CD4-positive, alpha-beta T cell (primary cell): ENCODE results near the gene PTPRD. TPM values are rescaled to one million over a fixed set of nuclear protein-coding genes. Genes with fewer than 3 reads are reported as not detected.

Source experiments
- ATAC-seq: fragments of 200-7000 bp; cut with Tn5 transposase; one replicate; pipeline ENCODE4 v1.10.0; 2022; ENCODE audit warnings: mild to moderate bottlenecking; ENCODE audit not compliant: poor library complexity
- CTCF ChIA-PET: fragments of 350-600 bp; sonication (Branson Sonifier 250); formaldehyde crosslinking; loops from one replicate; lab custom pipeline; 2021; ENCODE audit warnings: antibody characterized with exemption, inconsistent platforms; lab: Charles Lee
- POLR2A ChIA-PET: fragments of 350-600 bp; sonication (Branson Sonifier 250); formaldehyde crosslinking; loops from one replicate; lab custom pipeline; 2021; ENCODE audit warnings: antibody characterized with exemption, inconsistent platforms; lab: Charles Lee
- DNase-seq, 14 experiments: peaks; one replicate each; pipeline ENCODE4 v3.0.0-alpha.2; 2013 to 2020; ENCODE audit warnings: mixed read lengths in 2 of 14
- H3K27ac ChIP-seq, 2 donors: one replicate each; pipeline versions ENCODE4 v1.5.1 to v1.7.0; 2013; ENCODE audit warnings: low read length in 2 of 2, low read depth in 1 of 2, mild to moderate bottlenecking in 1 of 2
- H3K27me3 ChIP-seq, 2 experiments: 1 replicate in 1 of 2; 2 replicates in 1 of 2; pipeline versions ENCODE4 v1.6.1 to v1.7.0; 2013; ENCODE audit warnings: low read length in 2 of 2, control low read depth in 1 of 2, mild to moderate bottlenecking in 1 of 2, moderate library complexity in 1 of 2; ENCODE audit not compliant: insufficient read depth in 2 of 2, control insufficient read depth in 1 of 2
- H3K36me3 ChIP-seq: one replicate; pipeline ENCODE4 v1.6.1; 2013; ENCODE audit warnings: low read length, control low read depth; ENCODE audit not compliant: insufficient read depth
- H3K4me1 ChIP-seq: one replicate; pipeline ENCODE4 v1.6.1; 2013; ENCODE audit warnings: low read length, control low read depth; ENCODE audit not compliant: insufficient read depth
- H3K4me3 ChIP-seq: one replicate; pipeline ENCODE4 v1.5.1; 2013; ENCODE audit warnings: mild to moderate bottlenecking, low read length, moderate library complexity
- H3K9me3 ChIP-seq, 2 experiments: 1 replicate in 1 of 2; 2 replicates in 1 of 2; pipeline versions ENCODE4 v1.6.1 to v1.7.0; 2013; ENCODE audit warnings: low read length in 2 of 2, mild to moderate bottlenecking in 2 of 2, control low read depth in 1 of 2, moderate library complexity in 1 of 2; ENCODE audit not compliant: control insufficient read depth in 1 of 2, insufficient read depth in 1 of 2
- H3K27ac Mint-ChIP-seq: one replicate; pipeline ENCODE4 v1.8.0; 2020; ENCODE audit warnings: mixed read lengths
- H3K27me3 Mint-ChIP-seq: one replicate; pipeline ENCODE4 v1.8.0; 2021; ENCODE audit warnings: mixed read lengths
- H3K36me3 Mint-ChIP-seq: one replicate; pipeline ENCODE4 v1.8.0; 2021; ENCODE audit warnings: low read depth, mixed read lengths
- H3K4me1 Mint-ChIP-seq: one replicate; pipeline ENCODE4 v1.8.0; 2021; ENCODE audit warnings: low read depth, mixed read lengths
- H3K4me3 Mint-ChIP-seq: one replicate; pipeline ENCODE4 v1.8.0; 2020; ENCODE audit warnings: mild to moderate bottlenecking, mixed read lengths
- H3K9me3 Mint-ChIP-seq: one replicate; pipeline ENCODE4 v1.8.0; 2020; ENCODE audit warnings: mixed read lengths
- CTCF ChIP-seq: fragments of 200-600 bp; IDR thresholded peaks from one replicate; pipeline ENCODE4 v1.8.0; 2022; ENCODE audit warnings: antibody characterized with exemption, mild to moderate bottlenecking
- intact Hi-C, 2 experiments: fragments of 100-400 bp; cut with DNase I in 1 of 2; cut with micrococcal nuclease in 1 of 2; formaldehyde crosslinking; loops; one replicate each; pipeline versions ENCODE4 v1.15.1 to v1.9.0; 2023 to 2025; cut with DNase I, micrococcal nuclease
- total RNA-seq, 174 experiments: library from RNA in 2 of 174; stranded (reverse) in 2 of 174; gene quantifications; one replicate each; pipeline ENCODE4 v1.2.3 and lab custom pipeline; 2021 to 2026

PTPRD gene
- total RNA-seq, 2 experiments from 2014 or later: not detected

- CTCF ChIA-PET: no interaction called here
- no peak for TF ChIP-seq CTCF
- Mint-ChIP-seq H3K27me3 (no peaks in the 10 kb centered on the region), H3K9me3 (no peaks in the 10 kb centered on the region), H3K4me1 (no peaks in the 10 kb centered on the region), H3K4me3 (no peak overlapping the region), H3K27ac (no peak overlapping the region), H3K36me3 (no peaks in the 10 kb centered on the region)
- Histone ChIP-seq H3K36me3 (no peaks in the 10 kb centered on the region), H3K4me1 (no peaks in the 10 kb centered on the region), H3K27me3 (no peaks in the 10 kb centered on the region), H3K4me3 (no peak overlapping the region), H3K27ac (no peak overlapping the region), H3K9me3 (no peaks in the 10 kb centered on the region)
- POLR2A ChIA-PET: no interaction called here
- ATAC-seq (no peak), DNase-seq (no peak)
- intact Hi-C loops: no loop called here
Observed at GRCh38 chr9:8494571-8494970, 2118.2 kb downstream of the PTPRD start.

- Histone ChIP-seq H3K27me3 (no peaks in the 10 kb centered on the region), H3K9me3 (no peaks in the 10 kb centered on the region), H3K36me3 (no peaks in the 10 kb centered on the region), H3K4me1 (no peaks in the 10 kb centered on the region), H3K4me3 (no peak overlapping the region), H3K27ac (no peak overlapping the region)
- ChIA-PET CTCF (interaction anchor here (0.7 kb wide), 1 partner anchor 63 kb away, joined by 4 read pairs; no protein-coding TSS in a partner anchor), POLR2A (no interaction called here)
- intact Hi-C loops: no loop called here
- Mint-ChIP-seq H3K9me3 (no peaks in the 10 kb centered on the region), H3K4me3 (no peak overlapping the region), H3K27ac (no peak overlapping the region), H3K36me3 (no peaks in the 10 kb centered on the region), H3K27me3 (no peaks in the 10 kb centered on the region), H3K4me1 (no peaks in the 10 kb centered on the region)
- ATAC-seq: no peak
- DNase-seq: no peak
- no peak for TF ChIP-seq CTCF
Observed at GRCh38 chr9:8492679-8493078, 2120.1 kb downstream of the PTPRD start.

GRCh38 chr9:8492024-8492423 is 2120.8 kb downstream of the PTPRD start:
- ChIA-PET CTCF (interaction anchor here (0.7 kb wide), 1 partner anchor 615 kb away, joined by 3 read pairs; no protein-coding TSS in a partner anchor), POLR2A (no interaction called here)
- no peaks in the 10 kb centered on the region for H3K4me1 Mint-ChIP-seq
- H3K27me3 Mint-ChIP-seq: no peaks in the 10 kb centered on the region
- no peaks in the 10 kb centered on the region for H3K4me1 ChIP-seq
- no peaks in the 10 kb centered on the region for H3K36me3 Mint-ChIP-seq
- no peak overlapping the region for H3K4me3 ChIP-seq
- DNase-seq (no peak), ATAC-seq (no peak)
- no peak overlapping the region for H3K27ac ChIP-seq
- H3K27me3 ChIP-seq: no peaks in the 10 kb centered on the region
- H3K9me3 Mint-ChIP-seq: no peaks in the 10 kb centered on the region
- intact Hi-C loops: no loop called here
- no peaks in the 10 kb centered on the region for H3K36me3 ChIP-seq
- TF ChIP-seq CTCF: no peak
- H3K9me3 ChIP-seq: no peaks in the 10 kb centered on the region
- no peak overlapping the region for H3K4me3 Mint-ChIP-seq
- H3K27ac Mint-ChIP-seq: no peak overlapping the region
